Neural crest cell (in vitro differentiated cells): ENCODE measurements around the gene USH1G. TPM values are rescaled to one million over a fixed set of nuclear protein-coding genes. Genes with fewer than 3 reads are reported as not detected.

Experiments used
- DNase-seq: peaks from one replicate; pipeline ENCODE4 v3.0.0; 2021; ENCODE audit warnings: low read depth, mixed read lengths, low spot score
- H3K27ac Mint-ChIP-seq: one replicate; pipeline ENCODE4 v1.8.0; 2021; ENCODE audit warnings: mild to moderate bottlenecking, mixed read lengths; ENCODE audit not compliant: unreplicated experiment
- H3K27me3 Mint-ChIP-seq: 2 replicates; pipeline ENCODE4 v1.8.0; 2021; ENCODE audit warnings: low read depth, mild to moderate bottlenecking, mixed read lengths
- H3K36me3 Mint-ChIP-seq: 2 replicates; pipeline ENCODE4 v1.8.0; 2021; ENCODE audit warnings: low read depth, mild to moderate bottlenecking, mixed read lengths
- H3K4me1 Mint-ChIP-seq: 2 replicates; pipeline ENCODE4 v1.8.0; 2021; ENCODE audit warnings: mixed read lengths
- H3K4me3 Mint-ChIP-seq: one replicate; pipeline ENCODE4 v1.8.0; 2021; ENCODE audit warnings: mild to moderate bottlenecking, mixed read lengths
- H3K9me3 Mint-ChIP-seq: 2 replicates; pipeline ENCODE4 v1.8.0; 2021; ENCODE audit warnings: mixed read lengths
- CTCF ChIP-seq: fragments of 200-600 bp; sonication (generic); conservative IDR thresholded peaks from 2 replicates; pipeline ENCODE4 v1.5.0; 2021; ENCODE audit warnings: antibody characterized with exemption, mild to moderate bottlenecking
- total RNA-seq: library from RNA; stranded (reverse); gene quantifications from 2 replicates; pipeline ENCODE4 v1.2.1, GENCODE V29; 2021

The USH1G gene
- total RNA-seq, 1 donor from 2014 or later = not detected

- H3K4me1 Mint-ChIP-seq = no peaks in the 10 kb centered on the region
- H3K27me3 Mint-ChIP-seq = peaks cover 46% of the 10 kb centered on the region
- no peak overlapping the region for H3K27ac Mint-ChIP-seq
- DNase-seq = no peak
- no peaks in the 10 kb centered on the region for H3K36me3 Mint-ChIP-seq
- no peaks in the 10 kb centered on the region for H3K9me3 Mint-ChIP-seq
- H3K4me3 Mint-ChIP-seq = no peak overlapping the region
- TF ChIP-seq CTCF = no peak
Observed at GRCh38 chr17:74882517-74883240, 40.4 kb downstream of the USH1G start.

GRCh38 chr17:74881073-74881472, 42.0 kb downstream of the USH1G start:
- Mint-ChIP-seq H3K27me3 (peaks cover 43% of the 10 kb centered on the region), H3K9me3 (no peaks in the 10 kb centered on the region), H3K27ac (no peak overlapping the region), H3K4me1 (no peaks in the 10 kb centered on the region), H3K4me3 (no peak overlapping the region), H3K36me3 (no peaks in the 10 kb centered on the region)
- DNase-seq = no peak
- TF ChIP-seq CTCF = no peak

- Mint-ChIP-seq H3K4me3 (no peak overlapping the region), H3K4me1 (no peaks in the 10 kb centered on the region), H3K9me3 (no peaks in the 10 kb centered on the region), H3K36me3 (no peaks in the 10 kb centered on the region), H3K27me3 (peaks cover 38% of the 10 kb centered on the region), H3K27ac (no peak overlapping the region)
- DNase-seq = no peak
- TF ChIP-seq CTCF = no peak
Observed at GRCh38 chr17:74879308-74879707, 43.7 kb downstream of the USH1G start.

- no peak overlapping the region for H3K4me3 Mint-ChIP-seq
- H3K4me1 Mint-ChIP-seq = peaks cover 5% of the 10 kb centered on the region
- no peaks in the 10 kb centered on the region for H3K36me3 Mint-ChIP-seq
- no peak overlapping the region for H3K27ac Mint-ChIP-seq
- TF ChIP-seq CTCF = no peak
- peaks cover 38% of the 10 kb centered on the region for H3K27me3 Mint-ChIP-seq
- H3K9me3 Mint-ChIP-seq = no peaks in the 10 kb centered on the region
- DNase-seq = no peak
Observed at GRCh38 chr17:74878658-74879057, 44.4 kb downstream of the USH1G start.

- no peak for DNase-seq
- TF ChIP-seq CTCF = no peak
- H3K27me3 Mint-ChIP-seq = peaks cover 39% of the 10 kb centered on the region
- H3K27ac Mint-ChIP-seq = no peak overlapping the region
- H3K4me1 Mint-ChIP-seq = peaks cover 11% of the 10 kb centered on the region
- H3K36me3 Mint-ChIP-seq = no peaks in the 10 kb centered on the region
- H3K9me3 Mint-ChIP-seq = no peaks in the 10 kb centered on the region
- peak overlapping the region; percentile 21 for H3K4me3 Mint-ChIP-seq
Observed at GRCh38 chr17:74877592-74878548, 45.2 kb downstream of the USH1G start.
